SU-DHL-6 (cell line): Measurements from ENCODE around the gene MAN2A2.

ENCODE experiments used
- EZH2phosphoT487 ChIP-seq: fragments of 200-600 bp; sonication (generic), shearing (Covaris generic); conservative IDR thresholded peaks from 2 replicates; pipeline ENCODE4 v1.6.1; 2018; ENCODE audit warnings: mild to moderate bottlenecking, antibody characterized with exemption, low read length, moderate library complexity, mixed read lengths
- TF ChIP-seq, protein P1 (sequence below): fragments of 200-600 bp; sonication (generic); IDR thresholded peaks from one replicate; pipeline ENCODE4 v1.5.1; 2017; ENCODE audit warnings: antibody characterized with exemption, mild to moderate bottlenecking, low read length, moderate library complexity; ENCODE audit not compliant: insufficient read depth, poor library complexity, severe bottlenecking

DNA sequence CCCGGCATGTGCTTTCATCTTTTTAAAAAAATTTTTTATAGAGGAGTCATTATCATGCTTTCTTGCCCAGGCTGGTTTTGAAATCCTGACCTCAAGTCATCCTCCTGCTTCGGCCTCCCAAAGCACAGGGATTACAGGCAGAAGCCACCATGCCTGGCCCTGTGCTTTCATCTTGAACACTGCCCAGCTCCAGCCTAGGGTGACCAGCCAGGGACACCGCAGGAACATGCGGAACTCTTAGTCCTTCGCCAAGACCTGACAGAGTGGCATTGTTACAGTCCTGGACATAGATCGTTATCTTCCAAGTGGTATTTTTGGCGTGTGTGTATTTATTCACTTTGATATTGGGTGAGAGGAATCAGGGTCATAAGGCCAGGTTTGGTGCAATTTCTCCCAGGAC, 42.7 kb upstream of the MAN2A2 start:
- TF ChIP-seq EZH2phosphoT487: no peak
- TF ChIP-seq, protein P1, sequence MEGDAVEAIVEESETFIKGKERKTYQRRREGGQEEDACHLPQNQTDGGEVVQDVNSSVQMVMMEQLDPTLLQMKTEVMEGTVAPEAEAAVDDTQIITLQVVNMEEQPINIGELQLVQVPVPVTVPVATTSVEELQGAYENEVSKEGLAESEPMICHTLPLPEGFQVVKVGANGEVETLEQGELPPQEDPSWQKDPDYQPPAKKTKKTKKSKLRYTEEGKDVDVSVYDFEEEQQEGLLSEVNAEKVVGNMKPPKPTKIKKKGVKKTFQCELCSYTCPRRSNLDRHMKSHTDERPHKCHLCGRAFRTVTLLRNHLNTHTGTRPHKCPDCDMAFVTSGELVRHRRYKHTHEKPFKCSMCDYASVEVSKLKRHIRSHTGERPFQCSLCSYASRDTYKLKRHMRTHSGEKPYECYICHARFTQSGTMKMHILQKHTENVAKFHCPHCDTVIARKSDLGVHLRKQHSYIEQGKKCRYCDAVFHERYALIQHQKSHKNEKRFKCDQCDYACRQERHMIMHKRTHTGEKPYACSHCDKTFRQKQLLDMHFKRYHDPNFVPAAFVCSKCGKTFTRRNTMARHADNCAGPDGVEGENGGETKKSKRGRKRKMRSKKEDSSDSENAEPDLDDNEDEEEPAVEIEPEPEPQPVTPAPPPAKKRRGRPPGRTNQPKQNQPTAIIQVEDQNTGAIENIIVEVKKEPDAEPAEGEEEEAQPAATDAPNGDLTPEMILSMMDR: no peak
